HG03571 (cell line): ENCODE data around the gene TRMT44.

Experiments used
- ATAC-seq: cut with Tn5 transposase; IDR thresholded peaks from one replicate; pipeline ENCODE4 v1.9.1; 2021; ENCODE audit not compliant: unreplicated experiment

The TRMT44 gene

DNA sequence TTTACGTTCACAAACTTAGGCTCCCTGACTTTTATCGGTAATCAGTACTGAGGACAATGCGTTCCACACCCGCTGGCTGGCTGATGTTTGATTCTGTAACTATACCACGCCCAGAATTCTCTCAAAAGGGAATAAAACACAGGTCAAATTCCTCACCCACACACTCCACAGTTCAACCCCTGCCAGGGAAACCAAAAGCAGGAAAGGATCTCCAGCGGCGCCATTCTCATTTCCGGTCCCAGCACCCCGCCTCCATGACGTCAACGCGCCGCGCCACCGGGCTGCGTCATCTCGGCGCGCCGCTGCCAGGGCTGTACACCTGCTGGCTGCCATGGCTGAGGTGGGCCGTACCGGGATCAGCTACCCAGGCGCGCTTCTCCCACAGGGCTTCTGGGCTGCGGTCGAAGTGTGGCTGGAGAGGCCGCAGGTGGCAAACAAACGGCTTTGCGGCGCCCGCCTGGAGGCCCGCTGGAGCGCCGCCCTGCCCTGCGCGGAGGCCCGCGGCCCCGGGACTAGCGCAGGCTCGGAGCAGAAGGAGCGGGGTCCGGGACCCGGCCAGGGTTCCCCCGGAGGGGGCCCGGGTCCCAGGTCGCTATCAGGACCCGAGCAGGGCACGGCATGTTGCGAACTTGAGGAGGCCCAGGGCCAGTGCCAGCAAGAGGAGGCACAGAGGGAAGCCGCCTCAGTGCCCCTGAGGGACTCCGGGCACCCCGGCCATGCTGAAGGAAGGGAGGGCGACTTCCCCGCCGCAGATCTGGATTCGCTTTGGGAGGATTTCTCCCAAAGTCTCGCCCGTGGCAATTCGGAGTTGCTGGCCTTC lies at the start of gene TRMT44, which contains the start of gene ACOX3:
Gene TRMT44 (plus strand): TSS at position 286 of the 820 bp plus-strand sequence. CDS start 46 bp downstream, at position 332.
Gene ACOX3 (minus strand): TSS at position 232 of the 820 bp plus-strand sequence. CDS start 24,202 bp downstream, outside the sequence.
- ATAC-seq = peak; percentile 86

GRCh38 chr4:8391071-8391470 lies 49.5 kb upstream of the TRMT44 start:
- no peak for ATAC-seq

GRCh38 chr4:8391972-8392371 lies 48.6 kb upstream of the TRMT44 start:
- ATAC-seq = no peak

- ATAC-seq = no peak
These were observed 47.9 kb upstream of the TRMT44 start for GRCh38 chr4:8392591-8393190.

GRCh38 chr4:8393593-8394038 lies 47.0 kb upstream of the TRMT44 start:
- no peak for ATAC-seq

DNA sequence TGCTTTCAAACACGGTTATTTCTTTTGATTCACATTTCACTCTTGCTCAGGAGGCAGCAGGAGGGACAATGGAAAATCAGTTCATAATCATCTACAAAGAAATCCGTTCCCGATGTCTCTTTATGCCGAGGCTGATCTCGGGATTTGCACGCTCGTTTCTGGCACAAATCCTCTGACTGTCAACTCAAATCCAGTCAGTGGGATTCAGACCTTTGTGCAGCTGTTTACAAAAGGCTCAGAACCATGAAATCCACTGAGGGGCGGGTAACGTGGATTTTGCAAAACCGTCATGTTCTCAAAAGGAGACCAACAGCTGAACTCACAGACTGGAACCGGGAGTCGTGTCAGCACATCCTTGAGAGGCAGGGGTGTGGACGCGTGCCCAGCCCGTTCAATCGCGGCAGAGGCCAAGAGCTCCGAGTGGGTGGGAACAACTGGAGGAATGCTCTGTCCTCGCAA lies 46.5 kb upstream of the TRMT44 start:
- ATAC-seq = no peak

DNA sequence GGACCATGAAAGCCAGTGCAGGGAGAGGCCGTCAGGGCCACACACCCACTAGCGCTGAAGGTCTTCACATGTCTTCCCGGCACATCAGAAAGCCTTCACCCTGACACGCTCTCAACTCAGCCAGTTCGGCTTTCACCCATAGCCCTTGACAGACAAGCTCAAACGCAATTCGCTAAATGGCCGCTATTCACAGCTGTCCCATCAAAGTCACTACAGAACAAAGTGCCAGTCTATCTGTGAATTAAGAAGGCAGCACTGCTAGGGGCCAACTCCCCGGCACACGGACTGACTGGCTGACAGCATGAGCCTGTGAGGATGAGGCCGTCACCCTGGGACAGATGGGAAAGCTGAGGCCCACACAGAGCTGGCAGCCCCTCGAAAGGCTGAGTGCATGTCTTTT lies 45.8 kb upstream of the TRMT44 start:
- ATAC-seq = no peak

- no peak for ATAC-seq
These were observed 44.9 kb upstream of the TRMT44 start for GRCh38 chr4:8395504-8396296.

DNA sequence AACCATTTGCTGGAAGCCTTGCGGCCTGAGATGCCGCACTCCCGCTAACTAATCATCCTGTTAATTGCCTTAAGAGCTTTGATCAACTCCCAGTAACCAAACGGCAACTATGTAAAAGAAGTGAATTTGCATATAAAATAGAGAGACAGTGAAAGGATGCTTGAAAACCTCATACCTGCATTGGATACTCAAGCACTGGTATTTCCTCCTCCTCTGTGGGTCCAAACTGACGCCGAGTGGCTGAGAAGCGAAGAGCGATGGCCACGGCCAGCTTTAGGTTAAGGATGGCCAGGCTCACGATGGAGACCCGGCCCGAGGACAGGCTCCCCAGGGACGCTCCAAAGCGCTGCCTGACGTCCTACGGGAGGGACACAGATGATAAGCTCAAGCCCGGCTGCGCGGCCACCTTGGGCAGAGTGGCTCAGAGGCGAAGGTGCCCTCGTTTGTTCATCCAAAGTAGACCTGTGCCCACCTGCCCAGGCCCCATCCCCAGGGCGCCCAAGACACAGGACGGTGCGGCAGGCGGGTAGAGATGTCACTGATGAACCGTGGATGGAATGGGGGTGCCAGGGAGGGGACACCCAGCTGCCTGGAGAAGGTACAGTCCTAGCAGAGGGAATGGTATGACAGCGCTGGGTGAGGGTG lies 43.7 kb upstream of the TRMT44 start:
- ATAC-seq = no peak

GRCh38 chr4:8398347-8398746 lies 42.2 kb upstream of the TRMT44 start:
- ATAC-seq = no peak

DNA sequence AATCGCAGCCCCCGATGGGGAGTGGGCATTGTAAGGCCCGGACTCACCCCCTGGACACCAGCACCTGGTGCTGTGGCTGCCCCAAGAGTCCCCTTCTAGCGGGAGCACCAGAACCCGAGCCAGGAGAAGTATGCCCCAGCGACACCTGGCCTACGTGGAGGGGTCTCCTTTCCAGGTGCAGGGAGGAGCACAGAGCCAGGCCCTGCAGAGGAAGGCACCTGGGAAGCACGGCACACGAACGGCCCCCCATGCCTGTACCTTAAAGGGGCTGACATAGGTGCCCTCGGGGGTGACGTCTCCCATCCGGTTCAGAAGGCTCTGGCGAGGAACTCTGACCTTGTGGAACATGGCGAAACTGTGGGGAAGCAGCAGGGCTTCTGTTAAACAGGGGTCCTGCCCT lies 41.3 kb upstream of the TRMT44 start:
- ATAC-seq = no peak

- ATAC-seq = no peak
These were observed 39.8 kb upstream of the TRMT44 start for GRCh38 chr4:8400632-8401325.

- no peak for ATAC-seq
These were observed 38.9 kb upstream of the TRMT44 start for GRCh38 chr4:8401665-8402064.

GRCh38 chr4:8402181-8402597 lies 38.4 kb upstream of the TRMT44 start:
- ATAC-seq = no peak

- no peak for ATAC-seq
These were observed 37.9 kb upstream of the TRMT44 start for GRCh38 chr4:8402640-8403039.

GRCh38 chr4:8403173-8403753 lies 37.3 kb upstream of the TRMT44 start:
- no peak for ATAC-seq

- ATAC-seq = no peak
These were observed 36.6 kb upstream of the TRMT44 start for GRCh38 chr4:8403976-8404375.

DNA sequence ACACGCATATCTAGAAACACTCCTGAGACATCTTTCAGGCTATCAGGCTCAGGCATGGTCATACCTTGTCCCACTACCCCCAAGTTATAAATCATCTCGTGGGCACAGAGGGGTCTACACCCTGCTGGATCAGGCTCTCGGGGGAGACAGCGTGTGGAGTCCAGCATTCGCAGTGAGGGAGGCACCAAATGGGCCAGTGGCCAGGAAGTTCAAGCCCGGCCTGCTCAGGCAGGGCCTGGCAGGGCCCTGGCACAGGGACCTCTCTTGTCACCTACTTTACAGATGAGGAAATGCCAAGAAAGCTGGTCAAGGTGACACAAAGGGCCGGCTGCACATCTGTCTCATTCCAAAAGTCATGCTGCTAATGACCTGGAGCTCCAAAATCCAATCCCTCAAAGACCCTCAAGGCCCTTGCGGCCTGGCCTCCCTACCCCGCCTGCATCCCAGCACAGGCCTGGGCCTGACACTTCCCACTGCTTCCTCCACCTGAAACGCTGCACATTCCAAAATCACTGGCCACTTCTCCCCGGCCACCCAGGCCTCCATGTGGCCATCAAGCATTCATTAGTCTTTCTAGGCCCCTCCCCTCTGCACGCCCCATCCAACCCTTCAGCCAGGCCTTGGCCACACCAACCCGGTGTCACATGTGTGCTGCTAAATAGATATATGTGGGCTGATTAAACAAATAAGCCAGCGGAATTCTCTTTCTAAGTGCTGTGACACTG lies 35.6 kb upstream of the TRMT44 start:
- no peak for ATAC-seq

DNA sequence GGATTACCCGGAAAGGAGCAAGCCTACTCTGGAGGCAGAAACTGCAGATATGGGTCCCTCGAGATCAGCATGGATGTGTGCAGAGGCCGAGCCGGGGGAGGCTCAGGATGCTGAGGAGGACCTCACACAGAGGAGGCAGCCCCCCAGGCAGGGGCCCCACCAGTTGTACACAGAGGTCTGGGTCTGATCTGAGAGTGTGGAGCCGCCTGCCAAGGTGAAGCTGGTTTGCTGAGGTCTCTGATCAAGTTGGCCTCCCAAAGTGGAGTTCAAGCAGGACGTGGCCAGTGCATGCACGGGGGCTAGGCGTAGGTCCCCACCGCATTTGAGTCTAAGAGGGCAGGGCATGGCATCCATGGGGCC lies 35.1 kb upstream of the TRMT44 start:
- ATAC-seq = no peak
